SK-N-SH treated with all-trans-retinoic acid at 6 μM for 48 hours (cell line): ENCODE measurements around the gene TRIM2.

Source experiments
- TOX ChIP-seq: fragments of 250-450 bp; sonication (Bioruptor Pico); IDR thresholded peaks from 2 replicates; pipeline ENCODE4 v1.8.0; 2021; ENCODE audit warnings: mild to moderate bottlenecking, moderate library complexity, borderline replicate concordance
- ZFP30 ChIP-seq: fragments of 450-650 bp; formaldehyde crosslinking; IDR thresholded peaks from 2 replicates; pipeline ENCODE4 v1.5.0; 2022; ENCODE audit warnings: mild to moderate bottlenecking, moderate library complexity
- ZNF565 ChIP-seq: fragments of 450-650 bp; formaldehyde crosslinking; conservative IDR thresholded peaks from 2 replicates; pipeline ENCODE4 v1.5.0; 2020; ENCODE audit warnings: low read depth, mild to moderate bottlenecking, moderate library complexity
- ZNF8 ChIP-seq: fragments of 450-650 bp; formaldehyde crosslinking; IDR thresholded peaks from 2 replicates; pipeline ENCODE4 v1.5.0; 2020; ENCODE audit warnings: mild to moderate bottlenecking, moderate library complexity
- TF ChIP-seq, protein P1 (sequence below): fragments of 250-450 bp; sonication (Bioruptor Pico); IDR thresholded peaks from 2 replicates; pipeline ENCODE4 v1.5.1; 2020; ENCODE audit warnings: low read depth, mild to moderate bottlenecking, moderate library complexity

GRCh38 chr4:153246446-153247115 lies 42.3 kb downstream of the TRIM2 start:
- TF ChIP-seq ZNF565, result no peak
- no peak for TF ChIP-seq ZFP30 (CRISPR knock-in tag)
- TF ChIP-seq ZNF8 (CRISPR knock-in tag), result no peak
- TF ChIP-seq, protein P1, sequence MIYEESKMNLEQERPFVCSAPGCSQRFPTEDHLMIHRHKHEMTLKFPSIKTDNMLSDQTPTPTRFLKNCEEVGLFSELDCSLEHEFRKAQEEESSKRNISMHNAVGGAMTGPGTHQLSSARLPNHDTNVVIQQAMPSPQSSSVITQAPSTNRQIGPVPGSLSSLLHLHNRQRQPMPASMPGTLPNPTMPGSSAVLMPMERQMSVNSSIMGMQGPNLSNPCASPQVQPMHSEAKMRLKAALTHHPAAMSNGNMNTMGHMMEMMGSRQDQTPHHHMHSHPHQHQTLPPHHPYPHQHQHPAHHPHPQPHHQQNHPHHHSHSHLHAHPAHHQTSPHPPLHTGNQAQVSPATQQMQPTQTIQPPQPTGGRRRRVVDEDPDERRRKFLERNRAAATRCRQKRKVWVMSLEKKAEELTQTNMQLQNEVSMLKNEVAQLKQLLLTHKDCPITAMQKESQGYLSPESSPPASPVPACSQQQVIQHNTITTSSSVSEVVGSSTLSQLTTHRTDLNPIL (CRISPR knock-in tag), result no peak
- no peak for TF ChIP-seq TOX (CRISPR knock-in tag)
